Transverse colon (tissue), 4 donors: ENCODE measurements around the gene CAPN5.
"Not testable (repeated sequence)": the region's sequence is repeated elsewhere in the genome, so short reads cannot be mapped to it uniquely, and the experiment has no call there.

ENCODE experiments used
- EP300 ChIP-seq: sonication (generic); formaldehyde crosslinking; IDR thresholded peaks from one replicate; pipeline ENCODE4 v1.6.1; 2017; ENCODE audit warnings: antibody characterized with exemption, low read depth
- POLR2A ChIP-seq: fragments of 450-650 bp; IDR thresholded peaks from one replicate; pipeline ENCODE4 v1.6.1; 2016; ENCODE audit warnings: antibody characterized with exemption, mild to moderate bottlenecking, moderate library complexity
- POLR2AphosphoS5 ChIP-seq, 3 donors: sonication (generic); formaldehyde crosslinking; IDR thresholded peaks; one replicate each; pipeline ENCODE4 v1.6.1; 2016; ENCODE audit warnings: antibody characterized with exemption in 3 of 3
- TF ChIP-seq, protein P1 (sequence below), 5 experiments: fragments of 200-600 bp in 3 of 5; fragments of 450-650 bp in 2 of 5; sonication (generic) in 3 of 5; IDR thresholded peaks; 1 replicate in 2 of 5; 2 replicates in 3 of 5; pipeline ENCODE4 v1.5.1; 2016 to 2017; ENCODE audit warnings: antibody characterized with exemption in 5 of 5, inconsistent platforms in 3 of 5, mild to moderate bottlenecking in 2 of 5, moderate library complexity in 1 of 5

DNA sequence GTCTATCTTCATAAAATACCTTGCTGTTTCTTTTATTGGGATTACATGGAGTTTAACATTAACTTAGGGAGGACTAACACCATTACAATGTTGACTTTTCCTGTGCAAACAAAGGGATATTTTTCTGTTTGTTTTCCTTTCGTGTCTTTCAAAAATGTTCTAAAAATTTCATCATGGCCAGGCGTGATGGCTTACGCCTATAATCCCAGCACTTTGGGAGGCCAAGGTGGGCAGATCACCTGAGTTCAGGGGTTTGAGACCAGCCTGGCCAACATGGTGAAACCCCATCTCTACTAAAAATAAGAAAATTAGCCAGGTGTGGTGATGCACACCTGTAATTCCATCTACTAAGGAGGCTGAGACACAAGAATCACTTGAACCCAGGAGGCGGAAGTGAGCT lies 5.5 kb upstream of the CAPN5 start:
- TF ChIP-seq, protein P1, sequence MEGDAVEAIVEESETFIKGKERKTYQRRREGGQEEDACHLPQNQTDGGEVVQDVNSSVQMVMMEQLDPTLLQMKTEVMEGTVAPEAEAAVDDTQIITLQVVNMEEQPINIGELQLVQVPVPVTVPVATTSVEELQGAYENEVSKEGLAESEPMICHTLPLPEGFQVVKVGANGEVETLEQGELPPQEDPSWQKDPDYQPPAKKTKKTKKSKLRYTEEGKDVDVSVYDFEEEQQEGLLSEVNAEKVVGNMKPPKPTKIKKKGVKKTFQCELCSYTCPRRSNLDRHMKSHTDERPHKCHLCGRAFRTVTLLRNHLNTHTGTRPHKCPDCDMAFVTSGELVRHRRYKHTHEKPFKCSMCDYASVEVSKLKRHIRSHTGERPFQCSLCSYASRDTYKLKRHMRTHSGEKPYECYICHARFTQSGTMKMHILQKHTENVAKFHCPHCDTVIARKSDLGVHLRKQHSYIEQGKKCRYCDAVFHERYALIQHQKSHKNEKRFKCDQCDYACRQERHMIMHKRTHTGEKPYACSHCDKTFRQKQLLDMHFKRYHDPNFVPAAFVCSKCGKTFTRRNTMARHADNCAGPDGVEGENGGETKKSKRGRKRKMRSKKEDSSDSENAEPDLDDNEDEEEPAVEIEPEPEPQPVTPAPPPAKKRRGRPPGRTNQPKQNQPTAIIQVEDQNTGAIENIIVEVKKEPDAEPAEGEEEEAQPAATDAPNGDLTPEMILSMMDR (IDR thresholded peaks at IDR 0.05): not testable (repeated sequence)
- TF ChIP-seq POLR2A, EP300: not testable (repeated sequence)
- TF ChIP-seq POLR2AphosphoS5 (IDR thresholded peaks at IDR 0.05): peak in 1 of 3 donors; percentile 37
